ENCODE results near the gene RAB1B.

- TF ChIP-seq POLR2AphosphoS5 (IDR thresholded peaks at IDR 0.05; ENCODE audit: low read depth, low read length) = no peak
- TF ChIP-seq POLR2A (IDR thresholded peaks at IDR 0.05; ENCODE audit: low read depth, low read length) = no peak
- no peak for TF ChIP-seq TAF1 (IDR thresholded peaks at IDR 0.05; ENCODE audit: borderline replicate concordance, low read depth, low read length)
Measured at GRCh38 chr11:66242095-66242765, 26.2 kb upstream of the RAB1B start.
